ENCODE results near the gene HSD17B11. TPM values are rescaled to one million over a fixed set of nuclear protein-coding genes. Genes with fewer than 3 reads are reported as not detected.
"Not testable (repeated sequence)": the region's sequence is repeated elsewhere in the genome, so short reads cannot be mapped to it uniquely, and the experiment has no call there.

HSD17B11 gene
- total RNA-seq, 1 donor from 2014 or later = 11.0 TPM

- DNase-seq (ENCODE audit: low spot score) = no peak
- intact Hi-C loops (cut with DNase I) = no loop called here
Observed at GRCh38 chr4:87370068-87370467, 20.9 kb downstream of the HSD17B11 start.

- intact Hi-C loops (cut with DNase I) = loop anchor here (10.0 kb wide), 1 partner anchor 298 kb away; no protein-coding TSS in a partner anchor
- DNase-seq (ENCODE audit: low spot score) = no peak
Observed at GRCh38 chr4:87366521-87367162, 24.3 kb downstream of the HSD17B11 start.

GRCh38 chr4:87365348-87365747 is 25.6 kb downstream of the HSD17B11 start:
- intact Hi-C loops (cut with DNase I) = loop anchor here (10.0 kb wide), 1 partner anchor 299 kb away; no protein-coding TSS in a partner anchor
- DNase-seq (ENCODE audit: low spot score) = no peak

GRCh38 chr4:87363552-87363951 is 27.4 kb downstream of the HSD17B11 start:
- DNase-seq (ENCODE audit: low spot score) = no peak
- intact Hi-C loops (cut with DNase I) = loop anchor here (10.0 kb wide), 1 partner anchor 301 kb away; no protein-coding TSS in a partner anchor

- no peak for DNase-seq (ENCODE audit: low spot score)
- intact Hi-C loops (cut with DNase I) = loop anchor here (10.0 kb wide), 1 partner anchor 304 kb away; no protein-coding TSS in a partner anchor
Observed at GRCh38 chr4:87360338-87360935, 30.6 kb downstream of the HSD17B11 start.

GRCh38 chr4:87359258-87359657 is 31.7 kb downstream of the HSD17B11 start:
- no peak for DNase-seq (ENCODE audit: low spot score)
- intact Hi-C loops (cut with DNase I) = no loop called here

- intact Hi-C loops (cut with DNase I) = no loop called here
- no peak for DNase-seq (ENCODE audit: low spot score)
Observed at GRCh38 chr4:87356832-87357526, 34.0 kb downstream of the HSD17B11 start.

- intact Hi-C loops (cut with DNase I) = loop anchor here (5.0 kb wide), 1 partner anchor 113 kb away; no protein-coding TSS in a partner anchor
- no peak for DNase-seq (ENCODE audit: low spot score)
Observed at GRCh38 chr4:87354168-87355102, 36.6 kb downstream of the HSD17B11 start.

GRCh38 chr4:87353592-87353991 is 37.4 kb downstream of the HSD17B11 start:
- no peak for DNase-seq (ENCODE audit: low spot score)
- intact Hi-C loops (cut with DNase I) = loop anchor here (5.0 kb wide), 1 partner anchor 114 kb away; no protein-coding TSS in a partner anchor

GRCh38 chr4:87345139-87345538 is 45.8 kb downstream of the HSD17B11 start:
- no peak for DNase-seq (ENCODE audit: low spot score)

GRCh38 chr4:87342872-87343271 is 48.1 kb downstream of the HSD17B11 start:
- intact Hi-C loops (cut with DNase I) = no loop called here
- no peak for DNase-seq (ENCODE audit: low spot score)

More at GRCh38 chr4:87345139-87345538, 45.8 kb downstream of the HSD17B11 start:
- intact Hi-C loops (cut with DNase I) = no loop called here

- DNase-seq (ENCODE audit: low spot score); intact Hi-C loops (cut with DNase I): not testable (repeated sequence)
Observed at GRCh38 chr4:87341954-87342635, 48.9 kb downstream of the HSD17B11 start.

- DNase-seq (ENCODE audit: low spot score) = no peak
- intact Hi-C loops (cut with DNase I) = no loop called here
Observed at GRCh38 chr4:87339440-87339839, 51.5 kb downstream of the HSD17B11 start.

- intact Hi-C loops (cut with DNase I) = no loop called here
- no peak for DNase-seq (ENCODE audit: low spot score)
Observed at GRCh38 chr4:87337361-87337760, 53.6 kb downstream of the HSD17B11 start.

GRCh38 chr4:87333267-87333666 is 57.7 kb downstream of the HSD17B11 start:
- intact Hi-C loops (cut with DNase I) = no loop called here
- DNase-seq (ENCODE audit: low spot score) = no peak

- DNase-seq (ENCODE audit: low spot score) = no peak
- intact Hi-C loops (cut with DNase I) = no loop called here
Observed at GRCh38 chr4:87330761-87331160, 60.2 kb downstream of the HSD17B11 start.

- no peak for DNase-seq (ENCODE audit: low spot score)
Observed at GRCh38 chr4:87327136-87327535, 63.9 kb downstream of the HSD17B11 start.

GRCh38 chr4:87326460-87326859 is 64.5 kb downstream of the HSD17B11 start:
- intact Hi-C loops (cut with DNase I) = no loop called here
- no peak for DNase-seq (ENCODE audit: low spot score)

More at GRCh38 chr4:87327136-87327535, 63.9 kb downstream of the HSD17B11 start:
- intact Hi-C loops (cut with DNase I) = no loop called here

- no peak for DNase-seq (ENCODE audit: low spot score)
- intact Hi-C loops (cut with DNase I) = no loop called here
Observed at GRCh38 chr4:87322754-87323153, 68.2 kb downstream of the HSD17B11 start, which contains the start of gene HSD17B13. Gene HSD17B13, minus strand, starts transcription at chr4:87322882. Its CDS starts 41 bp downstream, at chr4:87322841.

Data from cardiac septum (tissue), 1 donor.